K562 (cell line): ENCODE measurements around the gene LCN15.

ENCODE experiments used
- CHD4 ChIP-seq: fragments of 200-600 bp; sonication (generic); IDR thresholded peaks from 3 replicates; pipeline ENCODE4 v1.6.1; 2012; ENCODE audit warnings: low read depth, mild to moderate bottlenecking, mixed read lengths, low read length, inconsistent platforms; ENCODE audit not compliant: insufficient read depth, insufficient replicate concordance, poor library complexity, severe bottlenecking
- ELK1 ChIP-seq: sonication (generic); formaldehyde crosslinking; IDR thresholded peaks from 2 replicates; pipeline ENCODE4 v1.8.1; 2022; ENCODE audit warnings: missing genetic modification reagents
- POLR2A ChIP-seq: fragments of 450-650 bp; conservative IDR thresholded peaks from 2 replicates; pipeline ENCODE4 v1.6.1; 2016

DNA sequence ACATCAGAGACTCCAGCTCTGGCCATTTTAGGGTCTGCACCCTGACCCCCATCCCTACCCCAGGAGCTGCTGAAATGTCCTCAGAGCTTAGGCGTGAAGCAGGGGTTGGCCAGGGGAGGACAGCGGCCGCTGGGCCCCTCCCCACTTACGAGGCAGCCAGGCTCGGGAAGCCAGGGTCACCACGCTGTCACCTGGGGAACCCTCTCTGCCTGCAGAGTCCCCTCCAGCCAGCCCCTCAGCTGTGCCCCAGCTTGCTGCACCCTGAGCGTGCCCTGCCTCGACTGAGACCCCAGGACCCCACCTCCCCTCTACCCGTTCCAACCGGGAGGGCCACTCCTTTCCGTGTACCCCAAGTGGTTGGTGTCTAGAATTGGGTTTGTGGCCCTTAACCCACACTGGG is 24.2 kb downstream of the LCN15 start:
- no peak for TF ChIP-seq ELK1
- no peak for TF ChIP-seq POLR2A
- no peak for TF ChIP-seq CHD4
